Stimulated activated CD8-positive, alpha-beta memory T cell treated with anti-CD3 and anti-CD28 coated beads, Interleukin-15, amount 100 ng/mL, for 24 hours (primary cell): ENCODE results near the gene RALGDS.

Experiments used
- DNase-seq: peaks from one replicate; pipeline ENCODE4 v3.0.0-alpha.2; 2020; ENCODE audit warnings: low read depth

Gene RALGDS

DNA sequence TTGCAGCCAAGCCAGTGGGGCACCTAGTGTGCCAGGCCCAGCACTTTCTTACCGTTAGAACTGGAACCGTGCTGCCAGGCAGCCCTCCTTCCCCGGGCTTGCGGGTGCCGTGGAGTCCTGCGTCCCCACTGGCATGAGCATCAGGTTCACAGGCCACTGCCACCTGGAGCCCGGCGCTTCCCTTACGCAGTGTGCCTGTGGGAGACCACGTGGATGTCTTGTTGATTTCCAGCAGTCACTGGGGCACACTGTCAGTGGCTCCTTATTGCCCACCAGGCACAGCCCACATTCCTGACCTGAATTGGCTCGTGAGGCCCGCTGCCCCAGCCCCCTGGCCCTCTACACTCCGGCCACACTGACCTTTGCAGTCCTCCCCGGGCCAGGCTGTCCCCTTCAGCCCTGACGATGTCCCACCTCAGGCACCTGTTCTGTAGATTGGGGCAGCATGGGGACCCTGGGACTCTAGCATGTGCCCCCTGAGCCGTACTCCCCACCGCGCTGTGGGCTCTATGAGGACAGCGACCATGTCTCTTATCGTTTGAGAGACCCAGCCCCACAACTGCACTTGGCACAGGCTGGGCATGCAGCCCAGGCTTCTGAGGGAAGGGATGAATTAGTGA is 69.6 kb downstream of the RALGDS start:
- DNase-seq, result no peak

DNA sequence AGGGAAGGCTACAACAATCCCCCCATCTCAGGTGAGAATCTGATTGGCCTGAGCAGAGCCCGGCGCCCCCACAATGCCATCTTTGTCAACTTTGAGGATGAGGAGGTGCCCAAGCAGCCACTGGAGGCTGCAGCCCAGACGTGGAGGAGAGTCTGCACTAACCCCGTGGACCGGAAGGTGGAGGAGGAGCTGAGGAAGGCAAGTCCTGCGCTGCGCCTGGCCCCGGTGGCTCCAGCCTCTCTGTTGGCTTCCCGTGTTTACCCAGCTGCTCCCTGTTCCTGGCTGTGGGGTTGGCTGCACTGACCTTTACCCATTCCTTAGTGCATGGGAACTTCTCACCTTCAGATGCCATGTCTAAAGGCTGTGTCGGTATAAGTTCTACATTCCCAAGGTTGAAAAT is 70.3 kb downstream of the RALGDS start:
- DNase-seq, result no peak

DNA sequence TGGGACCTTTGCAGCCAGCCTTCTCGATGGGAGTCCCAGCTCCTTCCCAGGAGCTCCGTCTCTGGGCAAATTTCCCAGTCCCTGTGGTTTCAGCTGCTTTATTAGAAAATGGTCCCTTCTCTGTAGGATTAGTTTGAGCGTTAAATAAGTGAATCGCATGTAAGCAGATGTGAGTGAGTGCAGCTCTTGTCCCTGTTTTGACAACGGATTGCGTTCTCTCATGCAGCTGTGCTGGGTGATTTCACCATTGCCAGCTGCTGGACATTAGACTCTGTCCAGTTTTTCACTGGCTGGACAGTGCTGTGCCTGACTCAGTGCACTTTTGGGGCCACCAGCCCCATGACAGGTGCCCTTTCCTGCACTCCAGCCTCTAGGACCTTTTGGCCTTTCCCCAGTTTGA is 70.9 kb downstream of the RALGDS start:
- no peak for DNase-seq

- DNase-seq, result no peak
Measured at GRCh38 chr9:133049043-133049442, 72.0 kb downstream of the RALGDS start.

- no peak for DNase-seq
Measured at GRCh38 chr9:133048595-133048994, 72.4 kb downstream of the RALGDS start.
